ENCODE data around the gene CT45A5. TPM values are rescaled to one million over a fixed set of nuclear protein-coding genes. Genes with fewer than 3 reads are reported as not detected.
A peak's percentile ranks its signal among the peaks of the same experiment; 100 is the strongest.
"Not testable (repeated sequence)": the region's sequence is repeated elsewhere in the genome, so short reads cannot be mapped to it uniquely, and the experiment has no call there.

The CT45A5 gene
- total RNA-seq (not detected), polyA plus RNA-seq (not detected)
- long read RNA-seq, donor 1: 0 reads
- long read RNA-seq, donor 2: 0 reads

DNA sequence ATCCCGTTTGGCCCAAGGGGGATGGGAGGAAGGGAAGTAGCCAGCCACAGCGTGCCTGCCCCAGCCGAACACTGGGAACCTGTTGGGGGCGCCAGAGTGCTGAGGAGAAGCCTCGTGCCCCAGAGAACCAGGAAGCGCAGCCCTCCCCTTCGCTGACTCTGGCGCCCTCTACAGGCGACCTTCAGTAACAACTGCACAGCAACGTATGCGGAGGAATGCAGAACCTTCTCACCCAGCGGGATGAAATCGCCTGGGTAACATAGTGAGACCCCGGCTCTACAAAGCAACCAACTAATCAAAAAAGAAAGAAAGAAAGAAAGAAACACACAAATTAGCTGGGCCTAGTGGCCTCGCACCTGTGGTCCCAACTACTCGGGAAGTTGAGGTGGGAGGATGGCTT lies at the start of gene CT45A5:
TSS of gene CT45A5 (minus strand) at position 101 of the 400 bp plus-strand sequence. CDS start 3,774 bp downstream, outside the sequence.
- H3K4me3 ChIP-seq; H3K27ac ChIP-seq; H3K9me3 ChIP-seq; intact Hi-C loops (cut with DNase I; ENCODE audit: low total_unique reads); H3K27me3 ChIP-seq (replicated peaks in 1 of 7); H3K36me3 ChIP-seq; H3K4me1 ChIP-seq; DNase-seq: not testable (repeated sequence)
- no CpG with 5 or more reads among the region's 16 CpGs for WGBS, 5 donors

GRCh38 chrX:135819912-135820311 lies 34.6 kb upstream of the CT45A5 start, which contains the start of gene CT45A2:
Gene CT45A2 (minus strand): TSS chrX:135820012. CDS start chrX:135816265, 3,747 bp downstream.
- DNase-seq; intact Hi-C loops (cut with DNase I; ENCODE audit: low total_unique reads); H3K27ac ChIP-seq; H3K36me3 ChIP-seq; H3K4me3 ChIP-seq; H3K27me3 ChIP-seq (replicated peaks in 1 of 7); H3K9me3 ChIP-seq; H3K4me1 ChIP-seq: not testable (repeated sequence)
- no CpG with 5 or more reads among the region's 17 CpGs for WGBS, 5 donors

GRCh38 chrX:135802687-135803086 lies 17.4 kb upstream of the CT45A5 start, which contains the start of gene CT45A6:
Gene CT45A6 (minus strand): TSS chrX:135802787. CDS start chrX:135798993, 3,794 bp downstream.
- intact Hi-C loops (cut with DNase I; ENCODE audit: low total_unique reads); H3K4me1 ChIP-seq; H3K9me3 ChIP-seq; H3K27me3 ChIP-seq (replicated peaks in 1 of 7); H3K36me3 ChIP-seq; H3K27ac ChIP-seq; DNase-seq; H3K4me3 ChIP-seq: not testable (repeated sequence)
- WGBS, 5 donors: no CpG with 5 or more reads among the region's 16 CpGs

GRCh38 chrX:135768091-135768490 lies 17.2 kb downstream of the CT45A5 start, which contains the start of gene CT45A3:
Gene CT45A3 (minus strand): TSS chrX:135768191. CDS start chrX:135764444, 3,747 bp downstream.
- whole genome bisulfite sequencing, 5 donors: no CpG with 5 or more reads among the region's 17 CpGs
- H3K36me3 ChIP-seq; DNase-seq; H3K4me3 ChIP-seq; H3K4me1 ChIP-seq; H3K9me3 ChIP-seq; H3K27me3 ChIP-seq (replicated peaks in 1 of 7); intact Hi-C loops (cut with DNase I; ENCODE audit: low total_unique reads); H3K27ac ChIP-seq: not testable (repeated sequence)

- H3K9me3 ChIP-seq; H3K4me3 ChIP-seq; H3K27ac ChIP-seq; H3K27me3 ChIP-seq (replicated peaks in 1 of 7); H3K36me3 ChIP-seq; DNase-seq; H3K4me1 ChIP-seq; intact Hi-C loops (cut with DNase I; ENCODE audit: low total_unique reads): not testable (repeated sequence)
- 88 to 97% (median 92%) methylated on average over 3 to 4 of the region's 4 CpGs for WGBS, 5 donors
Observed at GRCh38 chrX:135744739-135745138, 40.6 kb downstream of the CT45A5 start.

DNA sequence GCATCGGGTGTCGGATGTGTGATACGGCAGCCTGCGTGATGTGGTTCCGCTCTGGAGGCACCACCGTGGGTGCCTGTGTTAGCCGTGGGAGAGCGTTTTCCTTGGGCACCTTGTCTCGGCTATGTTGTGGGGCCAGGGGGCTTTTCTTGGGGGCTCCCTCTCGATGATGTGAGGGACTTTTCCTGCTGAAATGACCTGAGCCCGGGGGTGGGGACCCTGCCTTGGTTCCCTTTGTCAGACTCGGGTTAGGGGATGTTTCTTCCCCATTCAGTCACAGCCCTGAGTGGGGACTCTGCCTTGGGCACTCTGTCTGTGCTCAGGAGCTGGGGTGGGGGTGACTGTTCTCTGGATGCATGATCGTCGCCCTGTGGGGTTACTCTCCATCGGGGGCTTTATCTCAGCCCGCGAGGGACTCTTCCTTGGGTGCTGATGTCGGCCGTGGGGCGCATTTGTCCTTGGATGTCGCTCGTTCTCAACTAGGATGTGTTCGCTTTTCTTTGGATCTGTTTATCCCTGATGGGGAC lies 44.0 kb downstream of the CT45A5 start:
- Histone ChIP-seq H3K27me3 (replicated peaks in 1 of 7) (no peaks in the 10 kb centered on the region), H3K9me3 (no peaks in the 10 kb centered on the region), H3K4me1 (no peaks in the 10 kb centered on the region), H3K27ac (no peak overlapping the region), H3K36me3 (no peaks in the 10 kb centered on the region), H3K4me3 (no peak overlapping the region)
- DNase-seq: no peak
- 84 to 96% (median 92%) methylated on average over 17 to 23 of the region's 23 CpGs for WGBS, 5 donors
- intact Hi-C loops (cut with DNase I; ENCODE audit: low total_unique reads): no loop called here
- no peak for TF ChIP-seq POLR2A (IDR thresholded peaks at IDR 0.05)
- TF ChIP-seq POLR2AphosphoS5 (IDR thresholded peaks at IDR 0.05): no peak
- no peak for TF ChIP-seq CTCF (IDR thresholded peaks at IDR 0.05 in 8 of 11, conservative IDR thresholded peaks at IDR 0.05 in 3 of 11)

DNA sequence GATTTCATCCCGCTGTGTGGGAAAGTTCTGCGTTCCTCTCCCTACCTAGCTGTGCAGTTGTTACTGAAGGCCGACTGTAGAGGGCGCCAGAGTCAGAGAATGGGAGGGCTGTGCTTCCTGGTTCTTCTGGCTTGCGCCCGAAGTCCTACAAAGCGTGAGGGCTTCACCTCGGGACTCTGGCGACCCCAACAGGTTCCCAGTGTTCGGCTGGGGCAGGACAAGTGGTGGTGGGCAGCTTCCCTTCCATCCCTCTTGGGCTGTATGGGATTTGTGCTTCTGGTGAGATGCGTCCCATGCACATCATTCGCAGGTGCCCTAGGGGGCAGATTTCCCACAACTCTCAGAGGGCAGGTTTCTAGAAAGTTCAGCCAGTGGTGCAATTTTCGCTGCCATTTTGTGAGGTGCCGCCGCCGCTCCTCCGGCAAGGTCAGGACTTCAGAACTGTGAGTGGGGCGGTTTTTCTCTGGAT lies 44.6 kb downstream of the CT45A5 start:
- Histone ChIP-seq H3K4me1 (no peaks in the 10 kb centered on the region), H3K36me3 (no peaks in the 10 kb centered on the region), H3K27me3 (replicated peaks in 1 of 7) (no peaks in the 10 kb centered on the region), H3K27ac (no peak overlapping the region), H3K9me3 (no peaks in the 10 kb centered on the region), H3K4me3 (peak overlapping the region in 1 of 8 donors; percentile 23)
- no peak for TF ChIP-seq POLR2AphosphoS5 (IDR thresholded peaks at IDR 0.05)
- TF ChIP-seq POLR2A (IDR thresholded peaks at IDR 0.05): no peak
- peak in 6 of 11 experiments; percentile 16 to 45 (median 32) for TF ChIP-seq CTCF (IDR thresholded peaks at IDR 0.05 in 8 of 11, conservative IDR thresholded peaks at IDR 0.05 in 3 of 11)
- WGBS, 5 donors: 44 to 64% (median 54%) methylated on average over 10 to 18 of the region's 18 CpGs
- DNase-seq: peak; percentile 66
- intact Hi-C loops (cut with DNase I; ENCODE audit: low total_unique reads): no loop called here

Measured in spleen (tissue), 13 donors.